Activated CD8-positive, alpha-beta memory T cell treated with anti-CD3 and anti-CD28 coated beads, Interleukin-2, amount 10 ng/mL, durations not matched to agents 7 days and 5 days (primary cell): ENCODE results near the gene FXN. TPM values are rescaled to one million over a fixed set of nuclear protein-coding genes. Genes with fewer than 3 reads are reported as not detected.
"Not testable (repeated sequence)": the region's sequence is repeated elsewhere in the genome, so short reads cannot be mapped to it uniquely, and the experiment has no call there.

Experiments
- ATAC-seq: fragments of 150-1000 bp; cut with Tn5 transposase; one replicate; pipeline ENCODE4 v1.10.0; 2021; ENCODE audit warnings: moderate library complexity
- CTCF ChIA-PET: fragments of 350-600 bp; sonication (Branson Sonifier 250); formaldehyde crosslinking; loops from one replicate; lab custom pipeline; 2021; ENCODE audit warnings: antibody characterized with exemption; lab: Charles Lee
- DNase-seq: peaks from one replicate; pipeline ENCODE4 v3.0.0-alpha.2; 2020
- H3K27ac Mint-ChIP-seq: one replicate; pipeline ENCODE4 v1.8.0; 2021; ENCODE audit warnings: mild to moderate bottlenecking, mixed read lengths
- H3K27me3 Mint-ChIP-seq: one replicate; pipeline ENCODE4 v1.8.0; 2021; ENCODE audit warnings: mixed read lengths
- H3K36me3 Mint-ChIP-seq: one replicate; pipeline ENCODE4 v1.8.0; 2021; ENCODE audit warnings: mild to moderate bottlenecking, mixed read lengths
- H3K4me1 Mint-ChIP-seq: one replicate; pipeline ENCODE4 v1.8.0; 2021; ENCODE audit warnings: mixed read lengths
- H3K4me3 Mint-ChIP-seq: one replicate; pipeline ENCODE4 v1.8.0; 2021; ENCODE audit warnings: mild to moderate bottlenecking, moderate library complexity, mixed read lengths
- H3K9me3 Mint-ChIP-seq: one replicate; pipeline ENCODE4 v1.8.0; 2022; ENCODE audit warnings: low read depth, mixed read lengths
- total RNA-seq, 2 experiments: library from RNA; stranded (reverse); gene quantifications; one replicate each; pipeline ENCODE4 v1.2.3, GENCODE V29; 2021

FXN gene
- total RNA-seq, 2 experiments from 2014 or later, result 19.9 to 33.9 TPM

- no peak overlapping the region for H3K4me3 Mint-ChIP-seq
- no peaks in the 10 kb centered on the region for H3K27me3 Mint-ChIP-seq
- H3K36me3 Mint-ChIP-seq, result peaks cover 7% of the 10 kb centered on the region
- DNase-seq, result no peak
- no peaks in the 10 kb centered on the region for H3K9me3 Mint-ChIP-seq
- H3K27ac Mint-ChIP-seq, result no peak overlapping the region
- ATAC-seq, result no peak
- CTCF ChIA-PET, result no interaction called here
- H3K4me1 Mint-ChIP-seq, result no peaks in the 10 kb centered on the region
These were observed 43.6 kb downstream of the FXN start for GRCh38 chr9:69079186-69079585.

- Mint-ChIP-seq H3K27me3 (no peaks in the 10 kb centered on the region), H3K4me3 (no peak overlapping the region), H3K36me3 (peaks cover 7% of the 10 kb centered on the region), H3K27ac (no peak overlapping the region), H3K9me3 (no peaks in the 10 kb centered on the region), H3K4me1 (no peaks in the 10 kb centered on the region)
- DNase-seq (no peak), ATAC-seq (no peak)
- CTCF ChIA-PET, result no interaction called here
These were observed 45.7 kb downstream of the FXN start for GRCh38 chr9:69081261-69081660.

GRCh38 chr9:69083321-69083720, 47.8 kb downstream of the FXN start:
- Mint-ChIP-seq H3K36me3 (peaks cover 5% of the 10 kb centered on the region), H3K9me3 (no peaks in the 10 kb centered on the region), H3K4me1 (no peaks in the 10 kb centered on the region), H3K27ac (no peak overlapping the region), H3K27me3 (no peaks in the 10 kb centered on the region), H3K4me3 (no peak overlapping the region)
- CTCF ChIA-PET, result no interaction called here
- ATAC-seq (no peak), DNase-seq (no peak)

- no peak for DNase-seq
- H3K36me3 Mint-ChIP-seq, result no peaks in the 10 kb centered on the region
- H3K4me1 Mint-ChIP-seq, result no peaks in the 10 kb centered on the region
- no peaks in the 10 kb centered on the region for H3K27me3 Mint-ChIP-seq
- no peak overlapping the region for H3K4me3 Mint-ChIP-seq
- H3K9me3 Mint-ChIP-seq, result no peaks in the 10 kb centered on the region
- ATAC-seq, result no peak
- CTCF ChIA-PET, result interaction anchor here (1.2 to 1.9 kb wide), 2 partner anchors 32 to 1025 kb away, joined by 3 to 4 read pairs; no protein-coding TSS in a partner anchor
- no peak overlapping the region for H3K27ac Mint-ChIP-seq
These were observed 50.2 kb downstream of the FXN start for GRCh38 chr9:69085569-69086283.

- CTCF ChIA-PET, result no interaction called here
- ATAC-seq (no peak), DNase-seq (no peak)
- no peak overlapping the region for H3K4me3 Mint-ChIP-seq
- H3K9me3 Mint-ChIP-seq, result no peaks in the 10 kb centered on the region
- no peaks in the 10 kb centered on the region for H3K36me3 Mint-ChIP-seq
- no peak overlapping the region for H3K27ac Mint-ChIP-seq
- no peaks in the 10 kb centered on the region for H3K27me3 Mint-ChIP-seq
- no peaks in the 10 kb centered on the region for H3K4me1 Mint-ChIP-seq
These were observed 50.8 kb downstream of the FXN start for GRCh38 chr9:69086312-69086711.

GRCh38 chr9:69086769-69087168, 51.2 kb downstream of the FXN start:
- no peak overlapping the region for H3K27ac Mint-ChIP-seq
- H3K36me3 Mint-ChIP-seq, result no peaks in the 10 kb centered on the region
- DNase-seq (no peak), ATAC-seq (no peak)
- H3K27me3 Mint-ChIP-seq, result no peaks in the 10 kb centered on the region
- CTCF ChIA-PET, result no interaction called here
- no peaks in the 10 kb centered on the region for H3K4me1 Mint-ChIP-seq
- no peak overlapping the region for H3K4me3 Mint-ChIP-seq
- H3K9me3 Mint-ChIP-seq, result no peaks in the 10 kb centered on the region

GRCh38 chr9:69089082-69089481, 53.5 kb downstream of the FXN start:
- DNase-seq (no peak), ATAC-seq (no peak)
- Mint-ChIP-seq H3K4me1 (no peaks in the 10 kb centered on the region), H3K9me3 (no peaks in the 10 kb centered on the region), H3K36me3 (no peaks in the 10 kb centered on the region), H3K27ac (no peak overlapping the region), H3K4me3 (no peak overlapping the region), H3K27me3 (no peaks in the 10 kb centered on the region)
- CTCF ChIA-PET, result no interaction called here

GRCh38 chr9:69089491-69089890, 53.9 kb downstream of the FXN start:
- no peaks in the 10 kb centered on the region for H3K27me3 Mint-ChIP-seq
- no peaks in the 10 kb centered on the region for H3K36me3 Mint-ChIP-seq
- H3K9me3 Mint-ChIP-seq, result no peaks in the 10 kb centered on the region
- no peaks in the 10 kb centered on the region for H3K4me1 Mint-ChIP-seq
- CTCF ChIA-PET, result no interaction called here
- no peak for ATAC-seq
- no peak overlapping the region for H3K27ac Mint-ChIP-seq
- no peak overlapping the region for H3K4me3 Mint-ChIP-seq
- DNase-seq, result no peak

GRCh38 chr9:69090140-69090750, 54.7 kb downstream of the FXN start:
- no peaks in the 10 kb centered on the region for H3K4me1 Mint-ChIP-seq
- CTCF ChIA-PET, result no interaction called here
- DNase-seq, result no peak
- H3K27me3 Mint-ChIP-seq, result no peaks in the 10 kb centered on the region
- no peaks in the 10 kb centered on the region for H3K9me3 Mint-ChIP-seq
- H3K36me3 Mint-ChIP-seq, result no peaks in the 10 kb centered on the region
- H3K4me3 Mint-ChIP-seq, result no peak overlapping the region
- ATAC-seq, result no peak
- H3K27ac Mint-ChIP-seq, result no peak overlapping the region

- Mint-ChIP-seq H3K4me1 (no peaks in the 10 kb centered on the region), H3K36me3 (no peaks in the 10 kb centered on the region), H3K27ac (no peak overlapping the region), H3K27me3 (no peaks in the 10 kb centered on the region), H3K9me3 (no peaks in the 10 kb centered on the region), H3K4me3 (no peak overlapping the region)
- ATAC-seq (no peak), DNase-seq (no peak)
- CTCF ChIA-PET, result no interaction called here
These were observed 55.4 kb downstream of the FXN start for GRCh38 chr9:69090946-69091345.

GRCh38 chr9:69093471-69094103, 58.0 kb downstream of the FXN start:
- Mint-ChIP-seq H3K9me3 (no peaks in the 10 kb centered on the region), H3K27ac (no peak overlapping the region), H3K27me3 (no peaks in the 10 kb centered on the region), H3K4me3 (no peak overlapping the region), H3K36me3 (no peaks in the 10 kb centered on the region), H3K4me1 (no peaks in the 10 kb centered on the region)
- DNase-seq (no peak), ATAC-seq (no peak)
- CTCF ChIA-PET, result no interaction called here

GRCh38 chr9:69094361-69095135, 59.0 kb downstream of the FXN start:
- CTCF ChIA-PET, H3K9me3 Mint-ChIP-seq, H3K4me3 Mint-ChIP-seq, H3K4me1 Mint-ChIP-seq, H3K27ac Mint-ChIP-seq, ATAC-seq, DNase-seq, H3K27me3 Mint-ChIP-seq, H3K36me3 Mint-ChIP-seq: not testable (repeated sequence)

GRCh38 chr9:69097064-69097463, 61.5 kb downstream of the FXN start:
- Mint-ChIP-seq H3K4me3 (no peak overlapping the region), H3K9me3 (no peaks in the 10 kb centered on the region), H3K27ac (no peak overlapping the region), H3K4me1 (no peaks in the 10 kb centered on the region), H3K27me3 (no peaks in the 10 kb centered on the region), H3K36me3 (no peaks in the 10 kb centered on the region)
- CTCF ChIA-PET, result no interaction called here
- ATAC-seq (no peak), DNase-seq (no peak)
